B cell (primary cell): ENCODE measurements around the gene FYN. TPM values are rescaled to one million over a fixed set of nuclear protein-coding genes. Genes with fewer than 3 reads are reported as not detected.

Experiments used
- ATAC-seq: fragments of 200-7000 bp; cut with Tn5 transposase; one replicate; pipeline ENCODE4 v1.10.0; 2021; ENCODE audit warnings: low read depth, mild to moderate bottlenecking, moderate number of reproducible peaks, moderate library complexity
- CTCF ChIA-PET: fragments of 350-600 bp; sonication (Branson Sonifier 250); formaldehyde crosslinking; loops from one replicate; lab custom pipeline; 2021; ENCODE audit warnings: antibody characterized with exemption, inconsistent platforms; lab: Charles Lee
- POLR2A ChIA-PET: fragments of 350-600 bp; sonication (Branson Sonifier 250); formaldehyde crosslinking; loops from one replicate; lab custom pipeline; 2021; ENCODE audit warnings: antibody characterized with exemption; lab: Charles Lee
- DNase-seq: peaks from one replicate; pipeline ENCODE4 v3.0.0; 2013
- H2AFZ ChIP-seq: 2 replicates; pipeline ENCODE4 v1.6.1; 2012; ENCODE audit warnings: mild to moderate bottlenecking, low read depth, low read length; ENCODE audit not compliant: insufficient read depth, poor library complexity, severe bottlenecking
- H3K27ac ChIP-seq, 2 donors: 1 replicate in 1 of 2; 2 replicates in 1 of 2; pipeline ENCODE4 v1.5.1; 2012 to 2013; ENCODE audit warnings: low read length in 2 of 2, mild to moderate bottlenecking in 2 of 2, moderate library complexity in 1 of 2
- H3K27me3 ChIP-seq, 4 experiments: fragments of 200-600 bp in 1 of 4; sonication (generic) in 1 of 4; replicated peaks in 1 of 4; 1 replicate in 2 of 4; 2 replicates in 2 of 4; pipeline versions ENCODE4 v1.6.1 to v1.7.0; 2013 to 2016; ENCODE audit warnings: low read length in 3 of 4, mild to moderate bottlenecking in 2 of 4, mixed read lengths in 1 of 4, moderate library complexity in 1 of 4; ENCODE audit not compliant: insufficient read depth in 4 of 4, control insufficient read depth in 3 of 4; ENCODE audit errors: control extremely low read depth in 1 of 4
- H3K36me3 ChIP-seq, 2 experiments: replicated peaks in 1 of 2; 1 replicate in 1 of 2; 2 replicates in 1 of 2; pipeline versions ENCODE4 v1.6.1 to v1.7.1; 2013; ENCODE audit warnings: low read length in 1 of 2; ENCODE audit not compliant: insufficient read depth in 2 of 2, control insufficient read depth in 1 of 2; ENCODE audit errors: control extremely low read depth in 1 of 2, extremely low read depth in 1 of 2
- H3K4me1 ChIP-seq, 2 donors: fragments of 200-600 bp in 1 of 2; sonication (generic) in 1 of 2; 1 replicate in 1 of 2; 2 replicates in 1 of 2; pipeline versions ENCODE4 v1.5.1 to v1.6.1; 2013 to 2017; ENCODE audit warnings: low read length in 2 of 2; ENCODE audit not compliant: control insufficient read depth in 2 of 2, insufficient read depth in 2 of 2
- H3K4me2 ChIP-seq: replicated peaks from 2 replicates; pipeline ENCODE3; 2012; ENCODE audit warnings: mild to moderate bottlenecking, low read depth, low read length; ENCODE audit not compliant: poor library complexity, severe bottlenecking
- H3K4me3 ChIP-seq, 5 experiments: fragments of 200-600 bp in 1 of 5; sonication (generic) in 1 of 5; 1 replicate in 3 of 5; 2 replicates in 2 of 5; pipeline versions ENCODE4 v1.5.1 to v1.7.0; 2011 to 2016; ENCODE audit warnings: low read length in 4 of 5, mild to moderate bottlenecking in 4 of 5, low read depth in 2 of 5, control low read depth in 1 of 5, moderate library complexity in 1 of 5; ENCODE audit not compliant: insufficient read depth in 1 of 5; ENCODE audit errors: control extremely low read depth in 1 of 5, extremely low read depth in 1 of 5
- H3K79me2 ChIP-seq: fragments of 200-600 bp; sonication (generic); one replicate; pipeline ENCODE4 v1.6.0; 2016; ENCODE audit warnings: low read length; ENCODE audit not compliant: control insufficient read depth, insufficient read depth
- H3K9ac ChIP-seq: fragments of 200-600 bp; sonication (generic); 2 replicates; pipeline ENCODE4 v1.6.1; 2017; ENCODE audit warnings: mild to moderate bottlenecking, low read length, moderate library complexity
- H3K9me3 ChIP-seq, 3 donors: one replicate each; pipeline versions ENCODE4 v1.6.1 to v1.7.1; 2013; ENCODE audit warnings: low read length in 2 of 3; ENCODE audit not compliant: control insufficient read depth in 2 of 3, insufficient read depth in 1 of 3; ENCODE audit errors: control extremely low read depth in 1 of 3
- H4K20me1 ChIP-seq: 2 replicates; pipeline ENCODE4 v1.6.0; 2012; ENCODE audit warnings: mild to moderate bottlenecking, low read length; ENCODE audit not compliant: insufficient read depth, control insufficient read depth, poor library complexity, severe bottlenecking
- H3K27ac Mint-ChIP-seq: one replicate; pipeline ENCODE4 v1.8.0; 2021; ENCODE audit warnings: mixed read lengths
- H3K27me3 Mint-ChIP-seq: one replicate; pipeline ENCODE4 v1.8.0; 2021; ENCODE audit warnings: mixed read lengths
- H3K4me1 Mint-ChIP-seq: one replicate; pipeline ENCODE4 v1.8.0; 2021; ENCODE audit warnings: mixed read lengths
- H3K4me3 Mint-ChIP-seq: one replicate; pipeline ENCODE4 v1.8.0; 2021; ENCODE audit warnings: mixed read lengths
- H3K9me3 Mint-ChIP-seq: one replicate; pipeline ENCODE4 v1.8.0; 2022; ENCODE audit warnings: mixed read lengths; ENCODE audit not compliant: insufficient read depth
- CTCF ChIP-seq: fragments of 200-600 bp; IDR thresholded peaks from one replicate; pipeline ENCODE4 v1.8.0; 2022; ENCODE audit warnings: antibody characterized with exemption, mild to moderate bottlenecking
- EZH2 ChIP-seq: IDR thresholded peaks from 2 replicates; pipeline ENCODE4 v1.6.1; 2012; ENCODE audit warnings: borderline replicate concordance, low read depth, mild to moderate bottlenecking, moderate library complexity, low read length; ENCODE audit not compliant: insufficient read depth, poor library complexity, severe bottlenecking
- WGBS: methylation state at CpG from one replicate; pipeline ENCODE4 v1.1.5; 2013; ENCODE audit warnings: missing lambda C conversion rate; ENCODE audit not compliant: insufficient coverage; 5-methylcytosine and 5-hydroxymethylcytosine counted together
- intact Hi-C: fragments of 100-400 bp; cut with micrococcal nuclease; formaldehyde crosslinking; loops from one replicate; pipeline ENCODE4 v1.10.0; 2022
- polyA plus RNA-seq: library from polyadenylated mRNA; depleted of rRNA; stranded (reverse); fragments of >200 nt; gene quantifications from 2 replicates; pipeline ENCODE4 v1.2.3, GENCODE V29; 2012
- total RNA-seq, 2 donors: library from RNA; stranded (reverse); fragments of 120-200 nt in 1 of 2; gene quantifications; 1 replicate in 1 of 2; 2 replicates in 1 of 2; pipeline versions ENCODE4 v1.2.3 to v1.2.4, GENCODE V29; 2013 to 2022

The FYN gene
- total and polyA plus RNA-seq, 2 donors (not counting 1 experiment from before 2014, with no cell fraction given): 54.1 to 94.0 TPM

- POLR2A ChIA-PET: no interaction called here
- no peaks in the 10 kb centered on the region for H3K9me3 Mint-ChIP-seq
- no peak overlapping the region for H3K27ac Mint-ChIP-seq
- H3K27me3 ChIP-seq: no peaks in the 10 kb centered on the region
- H2AFZ ChIP-seq: no peak overlapping the region
- no peak overlapping the region for H3K4me3 Mint-ChIP-seq
- peaks cover 16% of the 10 kb centered on the region for H3K27me3 Mint-ChIP-seq
- H3K4me3 ChIP-seq: no peak overlapping the region
- TF ChIP-seq CTCF: no peak
- no peak for TF ChIP-seq EZH2
- H3K79me2 ChIP-seq: no peaks in the 10 kb centered on the region
- ATAC-seq: no peak
- H3K9ac ChIP-seq: no peak overlapping the region
- H3K4me2 ChIP-seq: no peak overlapping the region
- no peaks in the 10 kb centered on the region for H3K4me1 ChIP-seq
- 84% methylated on average over 9 of the region's 9 CpGs for WGBS
- H3K9me3 ChIP-seq: peaks cover 0 to 3% (median 0%) of the 10 kb centered on the region in 3 donors
- no peaks in the 10 kb centered on the region for H3K4me1 Mint-ChIP-seq
- no peak for DNase-seq
- intact Hi-C loops: no loop called here
- no peaks in the 10 kb centered on the region for H4K20me1 ChIP-seq
- CTCF ChIA-PET: no interaction called here
- no peaks in the 10 kb centered on the region for H3K36me3 ChIP-seq
- H3K27ac ChIP-seq: no peak overlapping the region
These were observed 250.1 kb downstream of the FYN start for GRCh38 chr6:111623046-111623718.

GRCh38 chr6:111620169-111620568 lies 253.1 kb downstream of the FYN start:
- Histone ChIP-seq H3K9ac (no peak overlapping the region), H3K79me2 (no peaks in the 10 kb centered on the region), H3K4me2 (no peak overlapping the region), H3K27ac (no peak overlapping the region), H4K20me1 (no peaks in the 10 kb centered on the region), H2AFZ (no peak overlapping the region), H3K27me3 (peaks cover 0 to 7% (median 0%) of the 10 kb centered on the region in 4 experiments), H3K36me3 (no peaks in the 10 kb centered on the region), H3K4me1 (no peaks in the 10 kb centered on the region), H3K9me3 (peaks cover 0 to 3% (median 0%) of the 10 kb centered on the region in 3 donors), H3K4me3 (no peak overlapping the region)
- ChIA-PET CTCF (no interaction called here), POLR2A (no interaction called here)
- Mint-ChIP-seq H3K9me3 (no peaks in the 10 kb centered on the region), H3K4me3 (no peak overlapping the region), H3K27ac (no peak overlapping the region), H3K27me3 (peaks cover 16% of the 10 kb centered on the region), H3K4me1 (no peaks in the 10 kb centered on the region)
- intact Hi-C loops: no loop called here
- no peak for DNase-seq
- TF ChIP-seq EZH2 (no peak), CTCF (no peak)
- no peak for ATAC-seq
